ENCODE measurements around the gene RPS15. TPM values are rescaled to one million over a fixed set of nuclear protein-coding genes. Genes with fewer than 3 reads are reported as not detected.

The RPS15 gene
- 1,282 and 1,301 TPM in 2 replicates for total RNA-seq

- intact Hi-C loops (cut with micrococcal nuclease) = loop anchor here (2.0 kb wide), 5 partner anchors 31 to 159 kb away; partner anchors contain the start of genes ADAMTSL5, DAZAP1 and NDUFS7
Observed at GRCh38 chr19:1438035-1438932, at the start of gene RPS15. Gene RPS15, plus strand, starts transcription at chr19:1438396. Its CDS starts 30 bp downstream, at chr19:1438426.

- intact Hi-C loops (cut with micrococcal nuclease) = no loop called here
Observed at GRCh38 chr19:1388637-1389026, 49.6 kb upstream of the RPS15 start.

- intact Hi-C loops (cut with micrococcal nuclease) = no loop called here
Observed at GRCh38 chr19:1389033-1389940, 48.9 kb upstream of the RPS15 start.

GRCh38 chr19:1390890-1391423, 47.2 kb upstream of the RPS15 start:
- intact Hi-C loops (cut with micrococcal nuclease) = no loop called here

- intact Hi-C loops (cut with micrococcal nuclease) = no loop called here
Observed at GRCh38 chr19:1392407-1392806, 45.8 kb upstream of the RPS15 start.

GRCh38 chr19:1392939-1393530, 45.2 kb upstream of the RPS15 start:
- intact Hi-C loops (cut with micrococcal nuclease) = no loop called here

- intact Hi-C loops (cut with micrococcal nuclease) = no loop called here
Observed at GRCh38 chr19:1393841-1394240, 44.4 kb upstream of the RPS15 start.

- intact Hi-C loops (cut with micrococcal nuclease) = no loop called here
Observed at GRCh38 chr19:1394252-1395193, 43.7 kb upstream of the RPS15 start.

- intact Hi-C loops (cut with micrococcal nuclease) = no loop called here
Observed at GRCh38 chr19:1395194-1396018, 42.8 kb upstream of the RPS15 start.

GRCh38 chr19:1396019-1396767, 42.0 kb upstream of the RPS15 start:
- intact Hi-C loops (cut with micrococcal nuclease) = no loop called here

GRCh38 chr19:1396768-1397679, 41.2 kb upstream of the RPS15 start:
- intact Hi-C loops (cut with micrococcal nuclease) = no loop called here

- intact Hi-C loops (cut with micrococcal nuclease) = no loop called here
Observed at GRCh38 chr19:1397838-1398237, 40.4 kb upstream of the RPS15 start.

- intact Hi-C loops (cut with micrococcal nuclease) = no loop called here
Observed at GRCh38 chr19:1399079-1399478, 39.1 kb upstream of the RPS15 start.

GRCh38 chr19:1399745-1400144, 38.5 kb upstream of the RPS15 start:
- intact Hi-C loops (cut with micrococcal nuclease) = no loop called here

GRCh38 chr19:1400281-1401137, 37.7 kb upstream of the RPS15 start:
- intact Hi-C loops (cut with micrococcal nuclease) = no loop called here

GRCh38 chr19:1401138-1401888, 36.9 kb upstream of the RPS15 start, which contains the start of gene GAMT:
Gene GAMT, minus strand, starts transcription at chr19:1401542. Its CDS starts 66 bp downstream, at chr19:1401476.
- intact Hi-C loops (cut with micrococcal nuclease) = no loop called here

Measured in T-helper 2 cell treated with Interferon-gamma antibody and Interleukin-4, amounts not matched to agents 100 ng/mL and 5 ng/mL, for 36 hours (primary cell).